ENCODE measurements around the gene ANKK1. TPM values are rescaled to one million over a fixed set of nuclear protein-coding genes. Genes with fewer than 3 reads are reported as not detected.

Gene ANKK1
- total and polyA plus RNA-seq, 2 of the 8 experiments (the other 6 are each of a cell fraction or from before 2014, with no cell fraction given): 0.11 TPM; not detected in 1

DNA sequence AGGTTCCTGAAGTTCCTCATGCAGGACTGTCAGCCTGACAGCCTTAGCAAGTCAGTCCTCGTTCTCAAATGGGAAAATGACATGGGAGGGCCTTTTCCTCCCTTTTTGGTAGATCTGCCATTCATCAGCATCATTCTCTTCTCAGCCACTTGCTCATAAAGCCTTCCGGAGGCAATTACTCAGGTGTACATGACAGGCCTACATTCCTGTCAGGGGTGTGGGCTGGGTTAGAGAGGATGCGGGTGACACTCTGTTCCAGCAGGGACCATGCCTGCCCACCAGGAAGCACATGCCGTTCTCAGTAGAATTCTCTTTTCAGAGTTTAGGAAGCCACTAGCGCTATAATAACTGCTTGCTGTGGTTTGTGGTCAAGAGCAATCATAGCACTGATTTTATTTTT is 24.2 kb upstream of the ANKK1 start:
- POLR2A ChIA-PET (ENCODE audit: partially characterized antibody): no interaction called here
- Histone ChIP-seq H2BK120ac (replicated peaks; ENCODE audit: low read depth, low read length) (no peak overlapping the region), H3K36me3 (ENCODE audit: control insufficient read depth in 2 of 4, insufficient read depth in 4 of 4, low read length in 3 of 4) (0 out of 8 replicates have a peak, but pooled peaks cover 0 to 3% (median 0%) of the 10 kb centered on the region in 4 experiments), H2AFZ (ENCODE audit: low read length) (no peak overlapping the region), H4K91ac (replicated peaks; ENCODE audit: insufficient read length, low read length) (no peak overlapping the region), H4K8ac (ENCODE audit: extremely low read depth, insufficient read depth, low read length) (no peak overlapping the region), H4K5ac (ENCODE audit: insufficient read length, low read depth, low read length) (no peak overlapping the region), H3K23me2 (ENCODE audit: low read depth, low read length) (no peaks in the 10 kb centered on the region), H2BK20ac (ENCODE audit: low read length) (no peak overlapping the region), H3K4ac (replicated peaks; ENCODE audit: insufficient read length, low read depth, low read length) (no peak overlapping the region), H3K4me2 (ENCODE audit: insufficient read depth in 1 of 2, low read depth in 2 of 2, low read length in 2 of 2) (no peak overlapping the region), H3K79me1 (ENCODE audit: low read depth, low read length) (no peaks in the 10 kb centered on the region), H3K4me3 (ENCODE audit: extremely low read depth in 1 of 4, insufficient read depth in 2 of 4, low read depth in 3 of 4, low read length in 4 of 4) (no peak overlapping the region), H4K20me1 (replicated peaks in 1 of 2; ENCODE audit: control insufficient read depth in 1 of 2, insufficient read depth in 2 of 2, low read length in 2 of 2) (peaks cover 0 to 1% of the 10 kb centered on the region in 2 experiments), H3K79me2 (ENCODE audit: control insufficient read depth in 1 of 2, insufficient read depth in 2 of 2, low read length in 2 of 2) (no peaks in the 10 kb centered on the region), H3K18ac (ENCODE audit: extremely low read depth, low read length) (no peak overlapping the region), H3K27me3 (replicated peaks in 1 of 4; ENCODE audit: control insufficient read depth in 3 of 4, extremely low read depth in 1 of 4, insufficient read depth in 3 of 4, low read length in 3 of 4) (no peaks in the 10 kb centered on the region), H3K23ac (ENCODE audit: insufficient read length) (no peak overlapping the region), H3K56ac (replicated peaks; ENCODE audit: insufficient read length, low read depth, low read length) (no peak overlapping the region), H3K27ac (ENCODE audit: low read depth, low read length) (no peak overlapping the region), H3K9ac (replicated peaks in 1 of 4; ENCODE audit: extremely low read depth in 1 of 4, low read depth in 3 of 4, low read length in 3 of 4) (no peak overlapping the region), H2AK5ac (ENCODE audit: low read depth, low read length) (no peak overlapping the region), H3K4me1 (replicated peaks in 1 of 4; ENCODE audit: control insufficient read depth in 3 of 4, insufficient read depth in 4 of 4, low read length in 3 of 4) (peaks cover 0 to 3% (median 0%) of the 10 kb centered on the region in 4 experiments; a peak in 1 of 7 replicates), H3K9me3 (ENCODE audit: insufficient read depth in 2 of 2, low read depth in 1 of 2, low read length in 1 of 2) (no peaks in the 10 kb centered on the region), H2BK12ac (ENCODE audit: low read depth, low read length) (no peak overlapping the region), H3K14ac (ENCODE audit: insufficient read length) (no peak overlapping the region), H2BK15ac (ENCODE audit: low read length) (no peak overlapping the region), H2BK5ac (ENCODE audit: low read depth, low read length) (no peak overlapping the region)
- FAIRE-seq (no peak), DNase-seq (ENCODE audit: low read depth in 1 of 2, low spot score in 2 of 2) (no peak)
- TF ChIP-seq SIX5 (IDR thresholded peaks at IDR 0.05; ENCODE audit: low read depth, low read length): no peak
- TF ChIP-seq, protein P1, sequence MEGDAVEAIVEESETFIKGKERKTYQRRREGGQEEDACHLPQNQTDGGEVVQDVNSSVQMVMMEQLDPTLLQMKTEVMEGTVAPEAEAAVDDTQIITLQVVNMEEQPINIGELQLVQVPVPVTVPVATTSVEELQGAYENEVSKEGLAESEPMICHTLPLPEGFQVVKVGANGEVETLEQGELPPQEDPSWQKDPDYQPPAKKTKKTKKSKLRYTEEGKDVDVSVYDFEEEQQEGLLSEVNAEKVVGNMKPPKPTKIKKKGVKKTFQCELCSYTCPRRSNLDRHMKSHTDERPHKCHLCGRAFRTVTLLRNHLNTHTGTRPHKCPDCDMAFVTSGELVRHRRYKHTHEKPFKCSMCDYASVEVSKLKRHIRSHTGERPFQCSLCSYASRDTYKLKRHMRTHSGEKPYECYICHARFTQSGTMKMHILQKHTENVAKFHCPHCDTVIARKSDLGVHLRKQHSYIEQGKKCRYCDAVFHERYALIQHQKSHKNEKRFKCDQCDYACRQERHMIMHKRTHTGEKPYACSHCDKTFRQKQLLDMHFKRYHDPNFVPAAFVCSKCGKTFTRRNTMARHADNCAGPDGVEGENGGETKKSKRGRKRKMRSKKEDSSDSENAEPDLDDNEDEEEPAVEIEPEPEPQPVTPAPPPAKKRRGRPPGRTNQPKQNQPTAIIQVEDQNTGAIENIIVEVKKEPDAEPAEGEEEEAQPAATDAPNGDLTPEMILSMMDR (IDR thresholded peaks at IDR 0.05; ENCODE audit: control extremely low read depth in 1 of 3, insufficient read depth in 1 of 3, low read depth in 1 of 3, low read length in 3 of 3): no peak
- TF ChIP-seq SP1 (IDR thresholded peaks at IDR 0.05; ENCODE audit: low read depth, low read length): no peak
- no peak for TF ChIP-seq FOSL1 (IDR thresholded peaks at IDR 0.05; ENCODE audit: insufficient read depth, low read depth, low read length)
- TF ChIP-seq TAF7 (optimal IDR thresholded peaks at IDR 0.05; ENCODE audit: borderline replicate concordance, low read depth, low read length): no peak
- TF ChIP-seq CBX8 (IDR thresholded peaks at IDR 0.05; ENCODE audit: borderline replicate concordance, low read depth, low read length): no peak
- TF ChIP-seq, protein P2, sequence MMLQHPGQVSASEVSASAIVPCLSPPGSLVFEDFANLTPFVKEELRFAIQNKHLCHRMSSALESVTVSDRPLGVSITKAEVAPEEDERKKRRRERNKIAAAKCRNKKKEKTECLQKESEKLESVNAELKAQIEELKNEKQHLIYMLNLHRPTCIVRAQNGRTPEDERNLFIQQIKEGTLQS (IDR thresholded peaks at IDR 0.05; ENCODE audit: insufficient read depth, low read depth, low read length): no peak
- CTCF ChIA-PET (ENCODE audit: partially characterized antibody): interaction anchor here (1.1 kb wide), 1 partner anchor 35 kb away, joined by 4 read pairs; no protein-coding TSS in a partner anchor
- 75% methylated on average over 5 of the region's 5 CpGs; no CpG with 5 or more reads in 1 of the 2 experiments for WGBS, 2 experiments (ENCODE audit: extremely low coverage in 1 of 2, insufficient coverage in 1 of 2, insufficient read length in 1 of 2, insufficient replicate concordance in 2 of 2, low coverage in 1 of 2, low lambda C conversion rate in 2 of 2, missing lambda C conversion rate in 1 of 2)
